ENCODE measurements around the gene DLL4. TPM values are rescaled to one million over a fixed set of nuclear protein-coding genes. Genes with fewer than 3 reads are reported as not detected.

The DLL4 gene
- total RNA-seq, 4 donors from 2014 or later = 1.9 to 9.7 (median 6.4) TPM

GRCh38 chr15:40943764-40944365 is 14.7 kb downstream of the DLL4 start:
- ATAC-seq = no peak
- WGBS, 2 donors (ENCODE audit: low coverage in 1 of 2) = 97 to 100% methylated on average over 2 to 6 of the region's 9 CpGs

GRCh38 chr15:40944510-40945296 is 15.6 kb downstream of the DLL4 start:
- Histone ChIP-seq H3K4me3 (no peak overlapping the region), H3K27me3 (peaks cover 3% of the 10 kb centered on the region), H3K36me3 (no peaks in the 10 kb centered on the region), H3K4me1 (peaks cover 0 to 31% (median 13%) of the 10 kb centered on the region in 3 donors), H3K27ac (no peak overlapping the region), H3K9me3 (no peaks in the 10 kb centered on the region)
- TF ChIP-seq CTCF (IDR thresholded peaks at IDR 0.05) (no peak), POLR2AphosphoS5 (IDR thresholded peaks at IDR 0.05) (no peak), EP300 (IDR thresholded peaks at IDR 0.05) (no peak)
- no peak for ATAC-seq
- 88 to 100% methylated on average over 3 to 11 of the region's 11 CpGs for WGBS, 2 donors (ENCODE audit: low coverage in 1 of 2)

More at GRCh38 chr15:40943764-40944365, 14.7 kb downstream of the DLL4 start:
- Histone ChIP-seq H3K4me1 (peaks cover 0 to 31% (median 13%) of the 10 kb centered on the region in 3 donors), H3K9me3 (no peaks in the 10 kb centered on the region), H3K27ac (no peak overlapping the region), H3K27me3 (peaks cover 3% of the 10 kb centered on the region), H3K4me3 (no peak overlapping the region), H3K36me3 (no peaks in the 10 kb centered on the region)
- TF ChIP-seq EP300 (IDR thresholded peaks at IDR 0.05) = no peak
- TF ChIP-seq CTCF (IDR thresholded peaks at IDR 0.05) = no peak
- TF ChIP-seq POLR2AphosphoS5 (IDR thresholded peaks at IDR 0.05) = no peak
- TF ChIP-seq POLR2A (IDR thresholded peaks at IDR 0.05) = no peak

DNA sequence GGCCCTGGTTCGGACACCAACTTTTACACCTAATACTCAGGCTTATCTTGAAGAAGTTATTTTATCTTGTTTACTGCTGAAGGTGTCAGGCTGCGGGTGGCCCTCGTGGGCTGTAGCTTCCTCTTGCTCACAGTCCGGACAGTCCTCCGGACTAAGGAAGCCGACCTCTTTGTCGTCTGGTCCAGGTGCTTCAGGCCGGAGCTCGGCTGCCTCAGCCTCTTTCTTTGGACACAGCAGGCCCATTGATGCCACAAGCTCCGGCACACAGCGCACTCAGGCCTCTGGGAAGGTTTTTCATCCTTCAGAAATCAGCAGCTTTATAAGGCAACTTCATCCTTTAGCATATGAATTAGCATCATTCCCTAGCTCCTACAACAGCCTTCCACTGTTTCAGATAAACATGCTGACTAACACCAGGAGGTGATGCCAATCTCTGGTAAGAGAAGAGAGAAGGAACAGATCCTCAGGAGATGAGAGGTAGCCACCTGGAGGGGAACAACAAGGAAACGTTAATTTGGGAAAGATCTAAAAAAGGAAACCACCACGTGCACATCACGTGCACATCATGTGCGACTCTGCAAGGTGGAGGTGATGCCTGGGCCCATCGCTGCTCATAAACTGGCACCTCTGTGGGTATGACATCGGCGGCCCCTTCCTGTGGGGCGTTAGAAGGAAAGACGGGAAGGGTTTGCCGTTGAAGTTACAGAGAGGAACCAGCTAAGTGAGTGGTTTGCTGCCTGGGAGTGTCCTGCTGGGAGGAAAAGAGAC is 19.8 kb downstream of the DLL4 start:
- no peak overlapping the region for H3K4me3 ChIP-seq
- WGBS, 2 donors (ENCODE audit: low coverage in 1 of 2) = 68 to 88% methylated on average over 8 to 15 of the region's 21 CpGs
- peaks cover 3% of the 10 kb centered on the region for H3K27me3 ChIP-seq
- no peak for TF ChIP-seq CTCF (IDR thresholded peaks at IDR 0.05)
- no peak for TF ChIP-seq POLR2A (IDR thresholded peaks at IDR 0.05)
- TF ChIP-seq EP300 (IDR thresholded peaks at IDR 0.05) = no peak
- no peak for TF ChIP-seq POLR2AphosphoS5 (IDR thresholded peaks at IDR 0.05)
- H3K36me3 ChIP-seq = no peaks in the 10 kb centered on the region
- H3K9me3 ChIP-seq = no peaks in the 10 kb centered on the region
- H3K4me1 ChIP-seq = peaks cover 0 to 15% (median 6%) of the 10 kb centered on the region in 3 donors
- H3K27ac ChIP-seq = no peak overlapping the region
- no peak for ATAC-seq

- TF ChIP-seq POLR2A (IDR thresholded peaks at IDR 0.05) (no peak), POLR2AphosphoS5 (IDR thresholded peaks at IDR 0.05) (no peak), CTCF (IDR thresholded peaks at IDR 0.05) (no peak), EP300 (IDR thresholded peaks at IDR 0.05) (no peak)
- ATAC-seq = no peak
- Histone ChIP-seq H3K27ac (no peak overlapping the region), H3K9me3 (no peaks in the 10 kb centered on the region), H3K27me3 (peaks cover 3% of the 10 kb centered on the region), H3K4me1 (peaks cover 0 to 21% (median 6%) of the 10 kb centered on the region in 3 donors), H3K36me3 (no peaks in the 10 kb centered on the region), H3K4me3 (no peak overlapping the region)
- 56 to 57% methylated on average over 7 of the region's 7 CpGs for WGBS, 2 donors (ENCODE audit: low coverage in 1 of 2)
These were observed 20.6 kb downstream of the DLL4 start for GRCh38 chr15:40949756-40950207.
